ENCODE results near the gene SMTN.
"Not testable (repeated sequence)": the region's sequence is repeated elsewhere in the genome, so short reads cannot be mapped to it uniquely, and the experiment has no call there.

Gene SMTN

DNA sequence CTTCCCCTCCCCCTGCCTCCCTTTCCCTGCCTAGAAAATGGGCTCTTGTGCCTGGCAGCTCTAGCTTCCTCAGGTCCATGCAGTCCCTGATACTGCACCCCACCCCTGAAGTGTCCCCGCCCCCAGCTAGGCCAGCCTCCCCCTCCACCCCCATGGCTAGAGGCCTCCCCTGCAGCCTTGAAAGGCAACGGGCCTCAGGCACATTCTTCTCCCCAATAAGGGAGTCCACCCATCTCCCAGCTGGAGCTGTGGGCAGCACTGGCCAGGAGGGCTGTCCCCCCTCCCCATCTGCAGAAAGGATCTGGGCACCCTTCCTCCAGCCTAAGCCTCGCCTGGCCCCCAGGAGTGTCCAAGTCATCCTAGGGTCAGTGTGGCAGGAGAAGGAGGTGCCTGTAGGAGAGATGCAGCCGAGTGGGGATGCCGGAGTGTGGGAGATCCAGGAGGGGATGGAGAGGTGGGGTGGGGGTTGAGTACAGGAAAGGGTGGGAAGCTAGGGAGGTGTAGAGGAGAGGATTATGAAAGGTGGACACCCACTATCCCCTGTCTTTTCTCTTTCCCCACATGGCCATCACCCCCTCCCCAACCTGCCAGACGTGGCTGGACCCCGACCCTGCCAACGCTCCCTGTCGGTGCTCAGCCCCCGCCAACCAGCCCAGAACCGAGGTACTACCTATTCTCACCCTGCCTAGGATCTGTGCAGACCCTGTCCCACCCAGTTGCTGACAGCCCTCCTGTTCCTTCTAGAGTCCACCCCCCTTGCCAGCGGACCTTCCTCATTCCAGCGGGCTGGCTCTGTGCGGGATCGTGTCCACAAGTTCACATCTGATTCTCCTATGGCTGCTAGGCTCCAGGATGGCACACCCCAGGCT lies 9.3 kb downstream of the SMTN start:
- no peak for DNase-seq (ENCODE audit: low spot score)

DNA sequence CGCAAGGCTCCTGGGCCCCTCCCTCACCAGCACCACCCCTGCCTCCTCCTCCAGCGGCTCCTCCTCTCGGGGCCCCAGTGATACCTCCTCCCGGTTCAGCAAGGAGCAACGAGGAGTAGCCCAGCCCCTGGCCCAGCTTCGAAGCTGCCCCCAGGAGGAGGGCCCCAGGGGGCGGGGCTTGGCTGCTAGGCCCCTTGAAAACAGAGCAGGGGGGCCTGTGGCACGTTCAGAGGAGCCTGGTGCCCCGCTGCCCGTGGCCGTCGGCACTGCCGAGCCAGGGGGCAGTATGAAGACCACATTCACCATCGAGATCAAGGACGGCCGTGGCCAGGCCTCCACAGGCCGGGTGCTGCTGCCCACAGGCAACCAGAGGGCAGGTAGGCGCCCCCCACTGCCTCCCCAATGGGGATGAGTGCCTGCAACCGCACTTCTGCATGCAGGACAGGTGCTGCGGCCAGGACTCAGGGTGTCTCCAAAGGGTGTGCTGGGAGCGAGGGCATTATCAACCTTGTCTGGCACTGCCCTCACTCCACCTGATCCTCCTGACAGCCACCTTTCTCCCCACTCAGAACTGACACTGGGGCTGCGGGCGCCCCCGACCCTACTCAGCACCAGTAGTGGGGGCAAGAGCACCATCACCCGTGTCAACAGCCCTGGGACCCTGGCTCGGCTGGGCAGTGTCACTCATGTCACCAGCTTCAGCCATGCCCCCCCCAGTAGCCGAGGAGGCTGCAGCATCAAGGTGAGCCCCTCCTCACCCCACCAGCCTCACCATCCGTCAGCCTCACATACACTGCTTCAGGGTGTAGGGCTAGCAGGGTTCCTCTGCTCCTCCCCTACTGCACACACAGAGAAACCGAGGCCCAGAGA lies 10.2 kb downstream of the SMTN start:
- DNase-seq (ENCODE audit: low spot score) = no peak

DNA sequence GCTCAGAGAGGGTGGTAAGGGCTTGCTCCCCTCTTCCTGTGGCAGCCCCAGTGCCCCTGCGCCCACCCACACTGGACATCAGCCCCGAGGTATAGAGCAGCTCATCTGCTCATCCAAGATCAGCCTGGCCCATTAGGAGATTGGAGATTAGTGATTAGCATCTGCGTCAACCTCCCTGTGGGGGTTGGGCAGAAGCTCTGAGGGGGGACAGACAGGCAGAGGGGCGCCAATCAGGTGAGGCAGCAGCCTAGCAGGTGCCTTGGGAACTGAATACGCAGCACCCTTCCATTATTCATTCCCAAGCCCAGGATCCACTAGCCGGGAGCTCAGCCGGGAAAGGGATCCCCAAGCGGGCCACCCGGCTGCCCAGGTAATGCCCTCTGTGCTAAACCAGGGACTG lies 11.0 kb downstream of the SMTN start:
- DNase-seq (ENCODE audit: low spot score) = no peak

DNA sequence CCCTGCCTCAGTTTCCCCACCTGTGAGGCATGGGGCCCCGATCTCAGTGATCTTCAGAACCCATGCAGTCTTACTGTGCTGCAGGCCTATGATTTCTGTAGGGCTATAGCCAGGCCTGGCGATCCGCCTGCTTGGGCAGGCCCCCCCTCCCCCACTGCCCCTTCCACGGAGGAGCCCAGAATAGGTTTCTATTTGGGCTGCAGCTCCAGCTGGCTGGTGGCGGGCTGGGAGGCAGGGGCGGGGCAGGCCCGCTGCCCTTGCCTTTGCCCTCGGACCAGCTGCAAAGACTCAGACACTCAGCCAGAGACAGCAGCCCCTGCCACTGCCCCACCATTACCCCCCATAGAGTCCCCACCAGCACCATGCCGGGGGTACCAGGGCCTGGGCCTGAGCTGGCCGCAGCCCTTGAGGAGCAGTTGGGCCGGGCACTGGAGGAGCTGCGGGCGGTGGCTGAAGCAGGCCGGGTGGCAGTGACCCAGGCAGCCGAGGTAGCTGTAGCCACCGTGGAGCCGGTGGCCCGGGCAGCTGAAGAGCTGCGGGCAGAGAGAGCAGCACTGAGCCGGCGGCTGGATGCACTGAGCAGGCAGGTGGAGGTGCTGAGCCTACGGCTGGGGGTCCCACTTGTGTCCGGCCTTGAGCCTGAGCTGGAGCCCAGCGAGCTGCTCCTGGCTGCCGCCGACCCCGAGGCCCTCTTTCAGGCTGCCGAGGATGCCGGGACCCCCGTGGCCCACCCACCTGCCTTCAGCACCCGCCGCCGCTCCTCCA lies 12.2 kb downstream of the SMTN start:
- no peak for DNase-seq (ENCODE audit: low spot score)

DNA sequence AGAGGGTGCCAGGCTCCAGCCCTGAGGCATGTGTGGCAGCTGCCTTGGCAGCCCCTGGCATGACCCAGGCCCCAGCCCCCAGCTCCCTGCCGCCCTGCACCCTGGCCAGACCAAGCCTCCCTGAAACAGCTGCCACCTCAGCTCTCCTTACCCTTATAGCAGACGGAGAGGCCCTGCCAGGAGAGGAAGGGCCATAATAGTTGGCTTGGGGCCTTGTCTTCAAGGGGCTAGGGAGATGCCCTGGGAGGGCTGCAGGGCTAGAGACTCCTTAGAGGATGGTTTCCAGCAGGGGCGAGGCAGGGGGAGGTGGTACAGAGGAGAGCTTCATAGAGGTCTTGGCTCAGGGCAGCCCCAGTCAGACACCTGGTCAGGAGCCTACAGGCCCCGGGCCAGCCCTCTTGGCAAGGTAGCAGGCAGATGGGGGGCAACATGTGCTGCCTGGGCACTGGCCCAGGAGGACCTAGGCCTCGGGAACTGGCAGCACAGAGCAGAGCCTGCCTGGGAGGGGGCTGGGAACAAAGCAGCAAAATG lies 13.0 kb downstream of the SMTN start:
- DNase-seq (ENCODE audit: low spot score) = no peak

DNA sequence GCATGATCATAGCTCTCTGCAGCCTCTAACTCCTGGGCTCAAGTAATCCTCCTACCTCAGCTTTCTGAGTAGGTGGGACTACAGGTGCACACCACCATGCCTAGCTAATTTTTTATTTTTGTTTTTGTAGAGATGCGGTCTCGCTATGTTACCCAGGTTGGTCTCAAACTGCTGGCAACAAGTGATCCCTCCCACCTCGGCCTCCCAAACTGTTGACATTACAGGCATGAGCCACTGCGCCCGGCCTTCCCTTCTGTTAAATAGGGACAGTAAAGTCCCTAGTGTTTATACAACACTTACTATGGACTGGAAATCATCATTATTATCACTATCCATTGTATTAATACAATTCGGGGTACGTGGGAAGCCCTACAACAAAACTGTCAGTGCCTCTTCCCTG lies 13.6 kb downstream of the SMTN start:
- DNase-seq (ENCODE audit: low spot score) = no peak

DNA sequence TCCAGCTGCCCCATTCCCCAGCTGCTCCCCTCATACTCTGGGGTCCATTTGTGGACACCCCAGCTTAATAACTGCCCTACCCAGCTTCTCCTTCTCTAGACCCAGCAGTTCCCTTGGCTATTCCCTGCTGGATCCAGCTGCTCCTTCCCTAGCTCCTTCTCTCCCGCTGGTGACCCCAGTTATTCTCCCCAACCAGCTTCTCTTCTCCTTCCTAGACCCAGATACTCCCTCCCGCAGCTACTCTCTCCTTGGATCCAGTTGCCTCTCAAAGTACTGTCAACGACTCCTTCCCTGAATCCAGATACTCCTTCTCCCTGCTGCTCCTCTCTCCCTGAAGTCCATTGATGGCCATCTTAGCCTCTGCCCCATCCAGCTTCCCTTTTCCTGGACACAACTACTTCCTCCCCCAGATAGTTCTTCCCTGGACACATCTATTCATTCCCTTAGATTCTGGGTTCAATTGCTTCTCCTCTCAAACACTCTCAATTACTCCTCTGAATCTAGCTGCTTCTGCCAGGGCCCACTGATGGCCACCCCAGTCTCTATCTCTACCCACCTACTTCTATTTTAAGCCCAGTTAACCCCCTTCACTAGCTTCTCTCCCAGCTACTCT lies 14.6 kb downstream of the SMTN start:
- no peak for DNase-seq (ENCODE audit: low spot score)

DNA sequence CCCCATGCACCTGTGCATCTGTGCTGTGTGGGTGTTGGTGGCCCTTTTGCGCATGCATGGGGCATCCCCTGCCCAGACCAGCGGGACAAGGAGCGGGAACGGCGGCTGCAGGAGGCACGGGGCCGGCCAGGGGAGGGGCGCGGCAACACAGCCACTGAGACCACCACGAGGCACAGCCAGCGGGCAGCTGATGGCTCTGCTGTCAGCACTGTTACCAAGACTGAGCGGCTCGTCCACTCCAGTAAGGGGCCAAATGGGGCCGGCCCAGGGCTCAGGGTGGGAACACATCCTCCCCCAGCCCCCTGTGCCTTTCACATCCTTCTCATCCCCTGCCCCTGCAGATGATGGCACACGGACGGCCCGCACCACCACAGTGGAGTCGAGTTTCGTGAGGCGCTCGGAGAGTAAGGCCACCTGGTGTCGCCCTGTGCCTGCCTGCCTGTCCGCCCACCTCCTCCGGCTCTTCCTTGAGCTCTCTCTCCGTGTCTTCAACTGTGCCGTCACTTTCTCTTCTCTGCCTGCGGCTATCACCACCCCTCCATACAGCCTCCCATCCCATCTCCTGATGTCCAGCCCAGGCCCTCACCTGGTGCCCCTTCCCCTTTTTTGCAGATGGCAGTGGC lies 15.7 kb downstream of the SMTN start:
- no peak for DNase-seq (ENCODE audit: low spot score)

DNA sequence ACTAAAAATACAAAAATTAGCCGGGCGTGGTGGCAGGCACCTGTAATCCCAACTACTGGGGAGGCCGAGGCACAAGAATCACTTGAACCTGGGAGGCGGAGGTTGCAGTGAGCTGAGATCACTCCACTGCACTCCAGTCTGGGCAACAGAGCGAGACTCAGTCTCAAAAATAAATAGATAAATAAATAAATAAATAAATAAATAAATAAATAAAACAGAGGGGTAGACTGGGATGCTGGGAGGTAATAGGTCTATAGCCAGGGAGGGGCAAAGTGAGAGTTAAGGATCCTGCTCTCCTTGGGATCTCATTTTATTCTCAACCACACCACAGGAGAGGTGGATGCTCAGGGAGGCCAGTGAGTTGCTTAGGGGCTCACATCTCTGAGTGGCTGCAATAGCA lies 16.4 kb downstream of the SMTN start:
- DNase-seq (ENCODE audit: low spot score) = not testable (repeated sequence)

DNA sequence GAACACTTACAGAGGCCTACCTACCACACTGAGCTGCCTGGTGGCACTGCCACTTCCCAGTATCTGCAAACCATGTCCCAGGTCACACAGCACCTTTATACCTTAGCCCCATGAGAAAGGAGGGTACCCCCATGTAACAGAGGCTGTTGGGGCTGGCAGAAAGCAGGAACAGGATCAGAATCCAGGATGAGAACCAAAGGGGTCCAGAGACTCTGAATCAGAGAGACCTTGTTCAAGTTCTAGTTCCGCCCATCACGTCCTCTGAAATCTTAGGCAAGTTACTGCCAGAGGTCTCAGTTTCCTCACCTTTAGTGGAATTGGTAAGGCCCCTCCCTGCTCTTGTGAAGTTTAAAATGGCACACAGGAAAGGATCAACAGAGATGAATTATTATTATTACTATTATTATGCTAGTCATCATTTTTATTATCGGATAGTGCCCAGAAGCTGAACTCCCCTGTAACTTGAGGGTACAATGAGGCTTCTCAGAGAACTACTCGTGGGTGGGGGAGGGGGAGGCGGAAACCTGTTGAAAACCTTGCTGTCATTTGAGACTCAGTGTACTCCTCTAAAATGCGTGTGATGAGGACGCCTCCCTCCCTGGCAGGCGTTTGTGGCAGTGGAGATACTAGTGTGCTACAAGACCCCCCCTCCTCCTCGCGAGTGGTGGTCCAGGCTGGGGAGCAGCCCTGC lies 17.0 kb downstream of the SMTN start:
- DNase-seq (ENCODE audit: low spot score) = no peak

DNA sequence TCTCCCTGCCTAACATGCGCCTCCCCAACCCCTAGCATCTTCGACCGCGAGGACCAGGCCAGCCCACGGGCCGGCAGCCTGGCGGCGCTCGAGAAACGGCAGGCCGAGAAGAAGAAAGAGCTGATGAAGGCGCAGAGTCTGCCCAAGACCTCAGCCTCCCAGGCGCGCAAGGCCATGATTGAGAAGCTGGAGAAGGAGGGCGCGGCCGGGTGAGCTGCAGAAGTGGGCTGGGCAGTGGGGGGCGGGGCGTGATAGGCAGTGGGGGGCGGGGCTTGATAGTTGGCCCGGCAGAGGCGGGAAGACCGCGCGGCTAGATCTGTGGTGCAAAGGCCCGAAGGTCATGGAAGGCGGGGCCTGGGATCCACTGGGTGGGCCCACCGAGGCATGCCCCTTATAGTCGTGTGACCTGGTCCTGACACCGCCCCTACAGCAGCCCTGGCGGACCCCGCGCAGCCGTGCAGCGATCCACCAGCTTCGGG lies 17.6 kb downstream of the SMTN start:
- no peak for DNase-seq (ENCODE audit: low spot score)

DNA sequence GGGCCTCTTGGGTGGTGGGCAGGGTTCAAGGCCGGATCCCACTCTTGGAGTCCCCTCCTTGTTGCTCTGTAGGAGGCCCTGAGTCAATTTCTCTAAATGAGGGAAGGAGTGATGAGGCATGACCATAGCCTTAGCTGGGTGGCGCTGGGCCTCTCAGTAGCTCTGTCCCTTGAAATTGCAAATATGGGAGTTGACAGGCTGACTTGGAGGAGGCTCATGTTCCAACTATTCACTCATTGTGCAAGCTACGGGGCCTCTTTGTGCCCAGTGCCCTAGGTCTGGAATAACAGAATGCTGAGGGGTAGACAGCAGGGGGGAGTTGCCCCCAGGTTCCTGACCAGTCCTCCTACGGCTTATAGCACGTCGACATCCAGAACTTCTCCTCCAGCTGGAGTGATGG lies 18.3 kb downstream of the SMTN start:
- DNase-seq (ENCODE audit: low spot score) = no peak

DNA sequence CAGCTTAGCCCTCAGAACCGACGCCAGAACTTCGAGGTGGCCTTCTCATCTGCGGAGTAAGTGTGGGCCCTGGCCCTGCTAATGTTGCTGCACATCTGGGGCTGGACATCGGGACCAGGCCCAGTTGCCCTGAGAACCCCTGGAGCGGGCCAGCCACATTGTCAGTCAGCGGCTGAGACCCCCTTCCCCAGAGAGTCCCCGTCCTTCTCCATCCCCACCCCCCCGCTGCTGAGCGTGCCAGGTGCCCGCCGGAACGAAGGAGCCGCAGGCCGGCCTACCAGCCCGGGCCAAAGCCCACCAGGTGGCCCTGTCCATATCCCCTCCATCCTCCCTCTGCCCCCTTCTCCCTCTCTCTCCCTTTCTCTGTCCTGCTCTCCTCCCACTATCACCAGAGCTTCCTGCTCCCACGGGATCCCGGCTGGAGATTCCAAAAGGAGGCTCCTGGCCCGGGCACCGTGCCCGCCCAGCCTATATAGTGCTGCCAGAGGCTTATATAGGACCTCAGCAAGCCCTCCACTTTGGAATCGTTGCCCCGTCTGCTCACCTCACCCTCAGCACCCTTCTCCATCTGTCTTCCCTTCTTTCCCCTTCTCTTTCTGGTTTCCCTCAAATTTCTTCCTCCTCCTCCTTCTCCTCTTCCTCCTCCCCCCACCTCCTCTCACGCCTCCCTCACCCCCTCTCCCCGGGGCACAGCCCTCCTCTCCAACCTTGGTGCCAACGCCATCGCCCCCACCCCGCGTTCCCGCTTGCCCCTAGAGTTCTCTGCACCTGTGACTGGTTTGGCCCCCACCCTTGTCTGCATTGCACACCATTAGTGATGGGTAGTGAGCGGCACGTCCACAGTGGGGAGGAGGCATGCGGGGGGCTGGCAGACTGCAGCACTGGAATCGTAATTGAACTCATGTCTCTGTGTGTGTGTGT lies 19.0 kb downstream of the SMTN start:
- DNase-seq (ENCODE audit: low spot score) = no peak

DNA sequence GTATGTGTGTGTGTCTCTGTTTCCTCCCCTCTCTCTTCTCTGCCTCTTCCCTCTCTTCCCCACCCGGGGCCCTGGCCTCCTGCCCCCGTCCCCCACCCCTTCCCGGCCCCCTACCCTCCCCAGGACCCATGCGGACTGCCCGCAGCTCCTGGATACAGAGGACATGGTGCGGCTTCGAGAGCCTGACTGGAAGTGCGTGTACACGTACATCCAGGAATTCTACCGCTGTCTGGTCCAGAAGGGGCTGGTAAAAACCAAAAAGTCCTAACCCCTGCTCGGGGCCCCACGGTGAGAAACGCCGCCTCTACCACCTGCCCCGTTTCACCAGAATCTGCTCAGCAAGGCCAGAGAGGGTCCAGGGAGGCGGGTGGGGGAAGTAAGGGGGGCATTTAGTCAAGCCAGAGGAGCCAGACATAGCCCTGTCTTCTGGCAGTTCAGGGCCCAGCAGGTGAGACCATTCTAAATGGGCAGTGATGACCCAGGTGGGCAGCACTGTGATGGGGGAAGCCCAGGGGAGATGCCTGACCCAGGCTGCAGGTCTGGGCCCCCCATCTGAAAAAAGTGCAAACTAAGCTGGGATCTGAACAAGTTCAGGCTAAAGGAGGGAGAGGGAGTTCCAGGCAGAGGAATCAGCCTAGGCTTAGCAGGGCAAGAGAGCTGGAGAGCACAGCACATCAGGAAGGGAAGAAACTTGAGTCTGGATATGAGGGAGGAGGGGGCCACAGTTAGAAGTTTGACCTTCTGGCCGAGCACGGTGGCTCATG lies 19.8 kb downstream of the SMTN start:
- no peak for DNase-seq (ENCODE audit: low spot score)

DNA sequence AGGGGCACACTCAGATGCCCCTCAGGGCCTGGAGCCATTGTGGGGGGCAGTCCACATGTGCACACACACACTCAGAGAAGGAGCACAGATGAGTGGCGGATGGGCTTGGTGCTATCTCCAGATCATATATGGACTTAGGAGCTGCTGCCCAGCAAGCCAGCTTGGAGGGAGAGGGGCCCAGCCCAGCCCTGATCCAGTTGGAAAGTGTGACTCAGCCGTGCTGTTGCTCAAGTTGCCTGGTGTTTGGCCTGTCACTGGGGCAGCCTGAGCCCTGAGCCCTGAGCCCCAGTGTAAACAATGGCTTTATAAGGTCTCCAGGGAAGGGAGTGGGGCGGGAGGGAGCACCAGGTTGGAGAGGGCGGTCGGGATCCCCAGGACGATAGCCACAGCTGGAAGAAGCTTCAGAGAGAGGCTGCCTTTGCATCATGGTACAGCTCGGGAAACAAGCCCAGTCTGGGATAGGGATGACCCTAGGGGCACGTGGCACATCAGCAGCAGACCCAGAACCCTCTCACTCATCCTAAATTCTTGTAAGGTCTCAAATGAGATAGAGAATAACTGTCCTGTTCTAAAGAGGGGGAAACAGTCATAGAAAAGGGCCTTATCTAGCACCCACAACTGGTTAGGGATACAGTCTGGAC lies 21.4 kb downstream of the SMTN start:
- no peak for DNase-seq (ENCODE audit: low spot score)

DNA sequence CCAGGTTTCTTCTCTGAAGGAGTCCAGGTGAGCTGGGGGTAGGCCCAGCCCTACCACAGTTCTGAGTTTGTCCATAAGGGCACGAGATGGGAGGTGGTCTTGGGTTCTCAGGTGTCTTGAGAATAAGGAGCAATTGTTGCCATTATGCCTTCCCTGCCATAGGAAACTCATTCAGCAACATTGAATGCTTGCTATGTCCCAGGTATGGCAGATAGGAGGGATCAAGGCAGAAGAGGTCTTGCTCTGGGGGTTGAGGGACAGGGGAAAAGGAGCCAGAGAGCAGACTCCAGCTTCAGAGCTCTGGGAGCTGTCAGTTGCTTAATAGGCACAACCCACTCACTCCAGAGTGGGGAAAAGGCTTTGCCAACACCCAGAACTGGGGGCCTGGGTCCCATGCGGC lies 22.0 kb downstream of the SMTN start:
- DNase-seq (ENCODE audit: low spot score) = no peak

DNA sequence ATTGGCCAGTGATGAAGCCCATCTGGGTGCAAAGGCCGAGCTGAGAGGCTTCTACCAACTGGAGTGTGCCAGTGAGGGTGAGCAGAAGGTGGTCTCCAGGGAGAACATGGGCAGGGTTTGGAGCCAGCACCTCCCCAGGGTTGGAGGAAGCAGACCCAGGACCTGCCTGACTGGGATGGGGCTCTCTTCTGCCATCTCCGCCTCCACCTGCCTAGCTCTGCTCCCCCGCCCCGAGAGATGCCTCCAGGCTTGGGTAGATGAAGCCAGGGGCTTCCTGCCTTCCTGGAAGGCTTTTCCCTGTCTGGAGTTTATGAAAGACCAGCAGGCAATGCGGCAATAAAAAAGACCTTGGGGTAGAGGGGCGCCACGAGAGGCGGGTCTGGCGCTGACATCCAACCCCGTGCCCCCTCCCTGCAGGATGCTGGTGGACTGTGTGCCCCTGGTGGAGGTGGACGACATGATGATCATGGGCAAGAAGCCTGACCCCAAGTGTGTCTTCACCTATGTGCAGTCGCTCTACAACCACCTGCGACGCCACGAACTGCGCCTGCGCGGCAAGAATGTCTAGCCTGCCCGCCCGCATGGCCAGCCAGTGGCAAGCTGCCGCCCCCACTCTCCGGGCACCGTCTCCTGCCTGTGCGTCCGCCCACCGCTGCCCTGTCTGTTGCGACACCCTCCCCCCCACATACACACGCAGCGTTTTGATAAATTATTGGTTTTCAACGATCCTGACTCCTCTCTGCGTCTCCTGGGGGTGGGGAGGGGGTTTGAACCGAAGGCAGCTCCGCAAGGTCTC lies 23.0 kb downstream of the SMTN start:
- DNase-seq (ENCODE audit: low spot score) = no peak
